NCI-H2227 (cell line): ENCODE measurements around the gene DYNC1I2.
"Not testable (repeated sequence)": the region's sequence is repeated elsewhere in the genome, so short reads cannot be mapped to it uniquely, and the experiment has no call there.

Experiments
- DNase-seq: peaks from one replicate; lab custom pipeline; 2025; ENCODE audit not compliant: unreplicated experiment; lab: John Stamatoyannopoulos, UW

Gene DYNC1I2

DNA sequence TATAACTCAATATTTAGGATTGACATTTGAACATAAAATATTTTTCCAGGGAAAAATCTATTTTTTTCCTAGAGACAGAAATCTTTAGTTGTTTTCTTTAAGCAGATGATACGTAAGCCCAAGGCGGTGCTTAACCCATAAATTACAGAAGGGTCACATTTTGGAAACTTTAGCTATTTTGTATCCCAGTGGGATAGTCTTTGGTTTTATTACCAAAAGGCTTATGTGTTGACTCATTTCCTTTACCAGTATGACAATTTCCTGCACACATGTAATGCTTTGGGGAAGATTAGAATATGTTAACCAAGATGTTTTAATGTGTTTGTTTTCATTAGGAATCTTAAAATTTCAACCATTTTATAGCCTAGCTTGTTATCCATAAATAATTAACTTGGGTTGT lies 24.8 kb downstream of the DYNC1I2 start:
- no peak for DNase-seq

DNA sequence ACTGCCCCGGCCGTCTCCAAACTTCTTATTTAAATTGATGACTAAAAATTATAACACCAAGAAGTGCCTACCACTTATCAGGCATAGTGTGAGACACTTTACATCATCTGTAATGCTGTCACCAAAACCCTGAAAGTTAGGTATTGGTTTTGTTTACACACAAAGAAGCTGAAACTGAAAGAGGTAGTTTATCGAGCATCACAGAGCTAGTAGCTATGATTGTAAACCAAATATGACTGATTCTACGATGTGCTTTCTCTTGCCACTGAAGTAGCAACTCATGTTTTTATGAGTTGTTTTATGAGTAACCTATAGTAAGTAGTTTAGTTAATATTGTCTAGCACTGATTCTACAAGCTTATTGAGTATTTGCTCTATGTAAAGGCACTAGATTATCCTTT lies 31.5 kb downstream of the DYNC1I2 start:
- no peak for DNase-seq

DNA sequence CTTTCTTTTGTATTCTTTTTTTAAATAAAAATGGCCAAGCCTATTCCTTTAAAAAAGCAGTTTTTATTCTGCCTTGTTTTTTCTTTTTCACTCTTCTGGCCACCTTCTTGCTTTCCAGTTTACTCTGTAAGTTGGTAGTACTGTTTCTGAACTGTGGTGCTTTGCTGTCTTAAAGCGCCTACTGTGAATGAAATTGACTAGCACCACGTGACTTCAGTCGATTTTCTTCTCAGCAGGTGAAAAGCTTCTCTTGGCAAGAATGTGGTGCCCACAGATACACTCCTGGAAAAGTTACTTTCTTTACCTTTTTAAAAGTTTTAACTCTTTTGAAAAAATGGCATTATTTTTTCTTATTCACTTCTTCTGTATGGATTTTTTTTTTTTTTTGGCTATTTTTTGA lies 32.4 kb downstream of the DYNC1I2 start:
- peak; percentile 35 for DNase-seq

DNA sequence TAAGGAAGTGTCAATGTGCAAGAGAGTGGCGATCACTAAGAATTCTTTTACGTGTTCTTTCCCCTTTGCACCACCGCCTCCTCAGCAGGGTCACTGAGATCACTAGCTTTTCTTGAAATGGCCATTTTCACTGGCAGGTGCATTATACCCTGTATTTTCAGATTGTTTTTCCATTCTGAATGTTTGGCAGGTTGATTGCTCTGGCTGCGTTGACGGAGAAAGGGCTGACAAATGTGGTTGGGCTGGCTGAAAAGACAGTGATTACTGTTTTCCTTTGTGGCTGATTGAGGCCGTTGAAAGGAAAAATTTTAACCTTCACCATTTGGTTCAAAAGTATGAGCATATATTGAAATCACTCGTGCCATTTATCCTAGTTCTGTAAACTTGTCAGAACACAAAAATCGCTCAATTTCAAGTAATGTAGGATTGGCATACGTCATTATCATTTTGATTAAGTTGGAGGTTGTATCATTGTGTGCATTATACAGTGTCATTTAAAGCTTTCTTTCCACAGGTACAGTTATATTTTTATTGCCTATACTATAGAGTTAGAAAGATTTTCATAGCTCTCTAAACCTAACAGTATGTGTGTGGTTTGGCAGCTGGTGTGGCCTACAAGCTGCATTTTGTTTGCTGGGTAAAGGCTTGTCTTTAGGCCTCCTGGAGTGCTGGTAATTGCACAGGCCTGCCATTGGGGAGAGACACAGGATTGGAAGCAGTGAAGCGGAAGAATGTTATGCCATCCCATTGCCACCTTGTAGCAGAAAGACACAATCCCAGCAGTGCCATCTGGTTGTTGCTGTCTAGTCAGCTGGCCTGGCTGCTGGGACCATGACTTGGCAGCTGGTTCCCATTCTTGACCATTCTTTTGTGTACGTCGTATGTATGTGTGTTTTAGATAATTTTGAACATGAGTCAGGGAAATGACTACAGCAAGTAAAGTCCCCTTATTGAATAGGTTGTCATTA lies 36.7 kb downstream of the DYNC1I2 start:
- peak; percentile 96 for DNase-seq

DNA sequence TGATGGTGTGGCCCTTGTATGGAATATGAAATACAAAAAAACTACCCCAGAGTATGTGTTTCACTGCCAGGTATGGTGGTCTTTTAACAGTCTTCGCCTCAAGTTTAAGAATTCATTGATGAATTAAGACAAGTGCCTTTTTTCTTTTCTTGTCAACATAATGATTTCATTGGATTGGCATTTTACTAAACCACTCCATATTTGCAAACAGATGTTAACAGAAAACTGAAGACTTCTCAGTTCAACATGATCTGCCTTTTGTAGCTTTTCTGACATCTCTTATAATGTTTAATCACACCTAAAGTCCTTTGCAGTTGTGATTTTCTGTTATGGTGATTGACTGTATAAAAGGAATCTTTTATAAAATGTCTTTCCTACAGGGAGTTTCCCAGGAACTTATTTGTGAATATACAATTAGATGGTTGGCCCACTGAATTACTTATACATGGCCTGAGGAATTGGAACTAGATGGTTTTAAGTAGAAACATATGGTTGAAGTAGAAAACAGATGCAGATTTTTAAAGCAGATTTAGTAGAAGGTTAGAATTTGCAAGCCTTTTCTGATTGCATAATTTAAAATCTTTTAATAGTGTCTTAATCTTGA lies 39.7 kb downstream of the DYNC1I2 start:
- no peak for DNase-seq

DNA sequence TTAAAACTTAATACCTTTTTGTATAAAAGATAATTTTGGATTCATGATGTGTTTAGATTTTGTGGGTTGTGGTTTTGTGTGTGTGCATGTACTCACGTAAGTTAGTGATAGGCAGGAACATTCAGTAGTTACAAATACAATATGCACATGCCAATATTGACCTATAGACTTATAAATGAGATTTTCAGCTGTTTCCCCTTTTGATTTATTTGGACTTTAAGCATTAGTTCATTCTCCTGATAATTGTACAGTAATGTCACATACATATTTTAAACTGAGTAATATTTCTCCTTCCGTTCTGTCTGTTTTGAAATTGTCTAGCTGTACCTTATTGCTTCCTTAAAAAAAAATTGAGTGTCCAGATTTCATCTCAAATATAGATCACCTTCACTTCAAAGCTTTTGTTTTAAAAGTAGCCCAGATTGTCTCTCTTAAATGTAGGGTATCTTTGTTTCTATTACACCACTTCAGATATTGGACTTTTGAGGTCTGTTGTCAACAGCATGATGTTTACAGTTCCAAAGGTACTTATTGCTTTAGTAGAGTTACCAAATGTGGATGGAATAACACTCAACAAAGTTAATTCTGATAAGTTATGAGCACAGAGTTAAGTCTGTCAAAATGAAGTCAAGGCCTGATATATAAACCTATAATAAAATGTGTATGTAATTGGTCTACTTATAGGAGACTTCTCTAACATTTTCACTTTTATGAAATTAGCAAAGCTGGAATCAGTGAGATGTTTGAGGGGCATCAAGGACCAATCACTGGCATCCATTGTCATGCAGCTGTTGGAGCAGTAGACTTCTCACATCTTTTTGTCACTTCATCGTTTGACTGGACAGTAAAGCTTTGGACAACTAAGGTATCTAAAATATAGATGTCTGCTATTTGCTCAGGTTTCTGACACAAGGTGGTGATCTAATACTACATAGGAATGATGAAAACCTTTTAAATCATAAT lies 42.0 kb downstream of the DYNC1I2 start:
- DNase-seq = no peak

DNA sequence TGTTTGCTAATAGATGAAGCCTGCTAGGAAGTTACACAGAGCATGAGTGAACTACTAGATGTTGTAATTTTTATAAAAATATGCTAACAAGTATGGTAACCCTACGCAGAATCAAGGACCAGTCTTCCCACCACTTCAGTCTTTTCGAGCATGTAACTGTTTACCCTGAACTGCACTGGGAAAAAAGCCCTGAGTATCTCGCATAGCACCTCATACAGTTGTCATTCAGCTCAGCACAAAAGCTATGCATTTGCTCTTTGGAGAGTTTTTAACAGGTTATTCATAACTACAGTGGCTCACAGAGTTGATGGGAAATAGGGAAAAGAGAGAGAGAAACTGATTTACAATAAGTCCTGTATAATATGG lies 42.7 kb downstream of the DYNC1I2 start:
- DNase-seq = no peak

DNA sequence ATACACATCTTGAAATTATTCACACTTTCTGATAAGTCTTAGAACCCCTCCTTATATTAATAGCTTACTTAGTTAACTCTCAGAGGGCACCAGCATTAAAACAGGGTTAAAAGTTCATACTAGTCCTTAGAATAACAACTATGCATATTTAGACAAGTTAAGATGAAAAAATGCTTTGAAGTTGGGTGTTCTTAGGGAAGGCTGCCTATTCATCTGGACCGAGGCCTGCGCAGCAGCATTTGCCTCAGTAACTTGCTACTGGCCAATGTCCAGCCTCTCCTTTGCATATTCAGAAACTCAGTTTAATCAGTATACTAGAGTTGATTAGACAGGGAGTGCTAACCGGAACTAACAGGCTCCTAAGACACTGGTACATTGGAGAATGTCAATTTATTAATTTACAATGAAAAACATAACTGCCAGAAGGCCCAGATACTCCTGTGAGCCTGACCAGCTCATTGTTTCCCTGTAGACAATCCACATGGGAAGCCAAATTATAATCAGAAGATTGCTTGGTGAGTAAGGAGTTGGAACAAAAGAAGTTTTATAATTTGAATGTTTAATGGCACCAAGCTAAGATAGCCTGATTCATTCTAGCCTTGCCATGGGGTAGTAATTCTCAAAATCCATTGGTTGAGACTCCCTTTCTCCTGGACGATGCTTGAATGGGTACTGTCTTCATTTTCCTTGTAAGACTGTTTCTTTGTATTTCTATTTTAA lies 48.9 kb downstream of the DYNC1I2 start:
- DNase-seq = no peak

DNA sequence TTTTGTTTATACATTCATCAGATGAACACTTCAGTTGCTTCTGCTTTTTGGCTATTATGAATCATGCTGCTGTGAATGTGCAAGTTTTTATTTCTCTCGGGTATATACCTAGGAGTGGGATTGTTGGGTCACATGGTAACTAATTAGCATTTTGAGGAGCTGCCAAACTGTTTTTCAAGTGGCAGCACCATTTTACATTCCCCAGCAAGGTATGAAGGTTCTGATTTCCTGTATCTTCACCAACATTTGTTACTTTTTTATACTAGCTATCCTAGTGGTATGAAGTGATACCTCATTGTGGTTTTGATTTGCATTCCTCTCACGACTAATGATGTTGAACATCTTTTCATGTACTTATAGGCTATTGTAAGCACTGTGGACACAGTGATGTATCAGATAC lies 53.9 kb downstream of the DYNC1I2 start:
- no peak for DNase-seq

DNA sequence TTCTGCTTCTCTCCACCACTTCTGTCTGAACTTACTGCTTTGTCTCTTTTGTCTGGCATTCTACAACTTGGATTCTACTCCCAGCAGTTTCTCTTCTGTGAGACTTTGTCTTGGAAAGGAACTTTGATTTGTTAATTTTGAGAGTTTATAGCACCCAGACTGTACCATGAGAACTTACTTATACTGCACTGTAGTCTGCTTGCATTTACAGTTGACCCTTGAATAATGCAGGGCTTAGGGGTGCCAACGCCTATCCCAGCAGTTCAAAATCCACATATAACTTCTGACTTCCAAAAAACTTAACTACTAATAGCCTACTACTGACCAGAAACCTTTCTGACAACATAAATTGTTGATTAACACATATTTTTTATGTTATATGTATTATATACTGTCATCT lies 55.5 kb downstream of the DYNC1I2 start:
- DNase-seq = no peak

DNA sequence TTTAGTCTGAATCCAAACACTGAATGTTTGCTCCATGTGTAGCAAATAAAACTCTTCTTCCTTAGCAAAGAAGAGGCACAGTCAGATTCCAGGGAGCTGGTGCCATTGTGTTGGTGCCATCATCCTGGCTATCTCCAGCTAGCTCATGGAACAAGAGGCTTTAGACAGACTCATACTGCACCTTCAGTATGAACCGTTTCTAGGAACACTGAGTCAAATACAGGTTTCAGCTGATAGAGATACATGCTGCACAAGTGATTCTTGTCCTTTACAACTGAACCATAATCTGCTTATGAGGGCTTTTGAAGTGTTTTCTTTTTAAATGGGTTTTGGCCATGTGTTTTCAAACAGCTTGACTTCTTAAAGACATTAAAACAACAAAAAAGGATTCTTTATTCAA lies 57.9 kb downstream of the DYNC1I2 start:
- DNase-seq = no peak

DNA sequence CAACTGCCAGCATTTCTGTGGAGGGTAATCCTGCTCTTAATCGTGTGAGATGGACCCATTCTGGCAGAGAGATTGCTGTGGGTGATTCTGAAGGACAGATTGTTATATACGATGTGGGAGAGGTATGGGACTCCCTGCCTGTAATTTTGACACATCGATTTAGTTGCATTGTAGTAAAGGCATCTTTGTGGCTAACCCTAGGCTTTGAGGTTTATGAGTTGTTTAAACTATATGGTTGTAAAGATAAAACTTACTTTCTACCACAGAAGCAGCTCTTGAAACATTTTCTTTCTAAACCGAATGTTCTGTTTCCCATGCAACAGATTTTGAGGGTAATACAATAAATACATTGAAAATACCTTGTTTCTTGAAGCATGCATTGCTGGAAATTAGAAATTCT lies 58.5 kb downstream of the DYNC1I2 start:
- DNase-seq = no peak

DNA sequence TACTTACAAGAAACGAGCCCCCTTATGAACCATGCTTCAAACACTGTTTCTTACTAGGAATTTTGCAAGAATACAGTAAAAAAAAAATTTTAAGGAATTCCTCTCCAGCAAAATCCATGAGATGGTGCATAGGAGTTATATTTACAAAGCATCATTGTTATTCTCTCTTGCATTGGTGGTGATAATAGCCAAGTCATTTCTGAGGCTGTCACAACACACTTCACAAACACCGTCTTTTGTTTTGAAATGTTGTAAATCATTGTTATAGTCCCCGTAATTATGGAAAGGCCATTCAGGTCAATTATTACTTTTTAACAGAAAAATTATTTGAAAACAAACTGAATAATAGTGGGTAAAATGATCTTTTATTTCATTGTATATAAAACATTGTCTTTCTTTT lies 60.1 kb downstream of the DYNC1I2 start:
- DNase-seq = peak; percentile 33

DNA sequence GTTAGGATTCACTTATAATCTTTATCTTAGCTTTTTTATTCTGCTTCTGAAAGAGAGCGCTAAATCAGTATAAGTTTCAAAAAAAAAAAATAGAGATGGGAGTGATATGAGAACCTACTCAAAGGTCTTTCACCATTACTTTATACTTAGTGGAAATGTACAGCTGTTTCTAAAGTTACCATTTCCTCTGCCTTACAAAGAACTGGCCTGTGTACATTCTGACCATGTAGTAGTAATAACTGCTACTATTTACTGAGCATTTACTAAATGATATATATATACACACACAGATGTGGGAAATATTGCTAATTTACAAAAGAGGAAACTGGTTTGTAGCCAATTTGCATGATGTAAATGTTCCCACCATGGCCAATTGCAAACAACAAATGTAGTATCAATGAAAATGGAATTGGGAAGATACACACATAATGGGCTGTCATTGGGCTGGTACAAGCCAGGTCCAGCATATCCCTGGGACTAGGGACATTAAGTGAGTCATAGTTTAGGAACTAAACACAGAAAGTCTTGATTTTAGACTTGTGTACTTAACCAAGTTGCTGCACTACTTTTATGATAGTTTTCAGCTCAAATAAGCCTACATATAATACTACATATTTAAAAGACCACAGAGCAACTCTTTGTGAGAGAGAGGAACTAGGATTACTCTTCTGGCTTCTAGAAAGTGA lies 67.1 kb downstream of the DYNC1I2 start:
- no peak for DNase-seq

DNA sequence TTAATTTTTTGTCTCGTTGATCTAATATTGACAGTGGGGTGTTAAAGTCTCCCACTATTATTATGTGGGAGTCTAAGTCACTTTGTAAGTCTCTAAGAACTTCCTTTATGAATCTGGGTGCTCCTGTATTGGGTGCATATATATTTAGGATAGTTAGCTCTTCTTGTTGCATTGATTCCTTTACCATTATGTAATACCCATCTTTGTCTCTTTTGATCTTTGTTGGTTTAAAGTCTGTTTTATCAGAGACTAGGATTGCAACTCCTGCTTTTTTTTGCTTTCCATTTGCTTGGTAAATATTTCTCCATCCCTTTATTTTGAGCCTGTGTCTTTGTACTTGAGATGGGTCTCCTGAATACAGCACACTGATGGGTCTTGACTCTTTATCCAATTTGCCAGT lies 71.5 kb downstream of the DYNC1I2 start:
- not testable (repeated sequence) for DNase-seq

DNA sequence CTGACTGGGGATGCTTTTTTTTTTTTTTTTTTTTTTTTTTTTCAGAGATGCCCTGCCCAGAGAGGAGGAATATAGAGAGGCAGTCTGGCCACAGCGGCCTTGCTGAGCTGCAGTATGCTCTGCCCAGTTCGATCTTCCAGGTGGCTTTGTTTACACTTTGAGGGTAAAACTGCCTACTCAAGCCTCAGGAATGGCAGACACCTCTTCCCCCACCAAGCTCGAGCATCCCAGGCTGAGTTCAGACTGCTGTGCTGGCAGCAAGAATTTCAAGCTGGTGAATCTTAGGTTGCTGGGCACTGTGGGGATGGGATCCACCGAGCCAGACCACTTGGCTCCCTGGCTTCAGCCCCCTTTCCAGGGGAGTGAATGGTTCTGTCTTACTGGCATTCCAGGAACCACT lies 73.9 kb downstream of the DYNC1I2 start:
- not testable (repeated sequence) for DNase-seq

DNA sequence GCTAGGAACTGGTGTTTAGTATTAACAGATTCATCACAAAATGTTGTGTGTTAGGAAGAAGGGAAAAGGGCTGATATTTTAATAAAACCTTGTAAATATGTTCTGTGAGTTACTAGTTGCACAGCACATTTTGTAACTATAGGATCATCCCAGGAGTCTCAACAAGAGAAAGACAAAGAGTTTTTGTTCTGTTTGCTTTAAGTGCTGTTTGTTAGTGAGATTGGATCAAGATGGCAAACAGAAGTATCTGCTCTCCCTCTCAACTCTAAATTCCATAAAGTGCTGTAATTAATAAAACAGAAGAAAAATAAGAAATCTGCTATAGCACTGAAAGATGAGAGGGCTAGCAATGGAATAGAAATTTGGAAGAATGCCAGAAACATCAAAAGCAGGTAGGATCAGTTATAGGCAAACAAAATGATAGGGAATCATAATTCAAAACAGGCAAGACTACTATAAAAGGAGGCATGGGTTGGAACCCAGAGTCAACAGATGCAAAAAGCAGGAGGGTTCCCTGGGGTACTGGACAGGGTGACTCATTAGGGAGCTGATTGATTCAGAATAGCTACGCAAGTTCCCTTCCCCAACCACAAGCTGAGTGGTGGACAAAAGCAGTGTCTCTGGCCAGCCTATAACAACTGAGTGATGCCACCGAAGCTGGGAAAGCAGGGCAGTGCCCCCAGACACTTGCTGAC lies 75.8 kb downstream of the DYNC1I2 start:
- no peak for DNase-seq

DNA sequence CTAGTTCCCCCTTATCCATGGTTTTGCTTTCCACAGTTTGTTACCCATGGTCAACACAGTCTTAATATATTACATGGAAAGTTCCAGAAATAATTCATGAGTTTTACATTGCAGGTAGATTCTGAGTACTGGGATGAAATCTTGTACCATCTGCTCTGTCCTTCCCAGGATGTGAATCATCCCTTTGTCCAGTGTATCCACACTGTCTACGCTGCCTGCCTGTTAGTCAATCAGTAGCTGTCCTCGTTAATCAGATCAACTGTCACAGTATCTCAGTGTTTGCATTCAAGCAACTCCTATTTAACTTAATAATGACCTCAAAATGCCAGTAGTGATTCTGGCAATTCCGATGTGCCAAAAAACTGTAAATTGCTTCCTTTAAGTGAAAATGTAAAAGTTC lies 76.3 kb downstream of the DYNC1I2 start:
- no peak for DNase-seq

DNA sequence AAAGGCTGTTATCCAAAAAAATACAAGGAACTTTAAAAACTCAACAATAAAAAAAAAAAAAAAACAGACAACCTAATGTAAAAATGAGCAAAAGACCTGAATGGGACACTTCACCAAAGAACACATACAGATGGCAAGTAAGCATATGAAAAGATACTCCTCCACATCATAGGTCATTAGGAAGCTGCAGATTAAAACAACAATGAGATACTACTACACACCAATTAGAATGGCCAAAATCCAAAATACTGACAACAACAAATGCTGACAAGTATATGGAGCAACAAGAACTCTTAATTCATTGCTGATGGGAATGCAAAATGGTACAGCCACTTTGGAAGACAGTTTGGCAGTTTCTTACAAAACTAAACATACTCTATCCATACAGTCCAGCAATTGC lies 84.2 kb downstream of the DYNC1I2 start:
- no peak for DNase-seq

DNA sequence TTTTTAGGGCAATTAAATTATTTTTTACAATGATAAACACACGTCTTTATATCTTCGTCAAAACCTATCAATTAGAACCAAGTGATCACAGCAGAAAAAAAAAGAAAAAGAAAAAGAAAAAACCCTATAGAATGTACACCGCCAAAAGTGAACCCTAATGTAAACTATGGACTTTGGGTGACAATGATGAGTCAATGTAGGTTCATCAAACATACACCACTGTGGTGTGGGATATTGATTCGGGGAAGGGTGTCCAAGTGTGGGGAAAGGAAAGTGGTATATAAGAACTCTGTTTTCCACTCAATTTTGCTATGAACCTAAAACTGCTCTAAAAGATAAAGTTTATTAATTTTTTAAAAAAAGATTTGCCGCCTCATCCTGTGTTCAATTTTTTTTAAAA lies 85.1 kb downstream of the DYNC1I2 start:
- DNase-seq = no peak
